ENCODE results near the gene NEDD4L.

- TF ChIP-seq, protein P1, sequence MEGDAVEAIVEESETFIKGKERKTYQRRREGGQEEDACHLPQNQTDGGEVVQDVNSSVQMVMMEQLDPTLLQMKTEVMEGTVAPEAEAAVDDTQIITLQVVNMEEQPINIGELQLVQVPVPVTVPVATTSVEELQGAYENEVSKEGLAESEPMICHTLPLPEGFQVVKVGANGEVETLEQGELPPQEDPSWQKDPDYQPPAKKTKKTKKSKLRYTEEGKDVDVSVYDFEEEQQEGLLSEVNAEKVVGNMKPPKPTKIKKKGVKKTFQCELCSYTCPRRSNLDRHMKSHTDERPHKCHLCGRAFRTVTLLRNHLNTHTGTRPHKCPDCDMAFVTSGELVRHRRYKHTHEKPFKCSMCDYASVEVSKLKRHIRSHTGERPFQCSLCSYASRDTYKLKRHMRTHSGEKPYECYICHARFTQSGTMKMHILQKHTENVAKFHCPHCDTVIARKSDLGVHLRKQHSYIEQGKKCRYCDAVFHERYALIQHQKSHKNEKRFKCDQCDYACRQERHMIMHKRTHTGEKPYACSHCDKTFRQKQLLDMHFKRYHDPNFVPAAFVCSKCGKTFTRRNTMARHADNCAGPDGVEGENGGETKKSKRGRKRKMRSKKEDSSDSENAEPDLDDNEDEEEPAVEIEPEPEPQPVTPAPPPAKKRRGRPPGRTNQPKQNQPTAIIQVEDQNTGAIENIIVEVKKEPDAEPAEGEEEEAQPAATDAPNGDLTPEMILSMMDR (IDR thresholded peaks at IDR 0.05): no peak
- no peak for TF ChIP-seq POLR2A (IDR thresholded peaks at IDR 0.05)
- no peak for TF ChIP-seq EP300 (IDR thresholded peaks at IDR 0.05)
Observed at GRCh38 chr18:58241877-58242276, 197.9 kb downstream of the NEDD4L start.
